Heart left ventricle (tissue), 16 donors: Measurements from ENCODE around the gene AIP. TPM values are rescaled to one million over a fixed set of nuclear protein-coding genes. Genes with fewer than 3 reads are reported as not detected.

Source experiments
- ATAC-seq, 4 donors: fragments of 200-7000 bp; cut with Tn5 transposase; one replicate each; pipeline ENCODE4 v1.9.1; 2020 to 2022; ENCODE audit warnings: moderate library complexity in 4 of 4, mild to moderate bottlenecking in 3 of 4, moderate number of reproducible peaks in 1 of 4
- DNase-seq, 5 donors: peaks; one replicate each; pipeline ENCODE4 v3.0.0-alpha.2; 2020
- H3K27ac ChIP-seq, 12 donors: fragments of 200-600 bp; sonication (generic) in 4 of 12; one replicate each; pipeline versions ENCODE4 v1.5.0 to v1.8.0; 2016 to 2022; ENCODE audit warnings: mild to moderate bottlenecking in 2 of 12
- H3K27me3 ChIP-seq, 9 donors: fragments of 200-600 bp; sonication (generic) in 2 of 9; one replicate each; pipeline versions ENCODE4 v1.5.1 to v1.8.0; 2016 to 2022; ENCODE audit warnings: mild to moderate bottlenecking in 3 of 9
- H3K36me3 ChIP-seq, 9 donors: fragments of 200-600 bp; sonication (generic) in 2 of 9; one replicate each; pipeline versions ENCODE4 v1.5.0 to v1.8.0; 2018 to 2022; ENCODE audit warnings: mild to moderate bottlenecking in 2 of 9
- H3K4me1 ChIP-seq, 12 donors: fragments of 200-600 bp; sonication (generic) in 4 of 12; one replicate each; pipeline versions ENCODE4 v1.5.0 to v1.8.0; 2016 to 2022; ENCODE audit warnings: mild to moderate bottlenecking in 3 of 12
- H3K4me3 ChIP-seq, 12 donors: fragments of 200-600 bp; sonication (generic) in 4 of 12; one replicate each; pipeline versions ENCODE4 v1.5.0 to v1.8.0; 2017 to 2022; ENCODE audit warnings: mild to moderate bottlenecking in 9 of 12, moderate library complexity in 4 of 12
- H3K9me3 ChIP-seq, 12 donors: fragments of 200-600 bp; sonication (generic) in 4 of 12; one replicate each; pipeline versions ENCODE4 v1.5.0 to v1.8.0; 2016 to 2022; ENCODE audit warnings: mild to moderate bottlenecking in 1 of 12
- CTCF ChIP-seq, 12 donors: fragments of 200-600 bp; sonication (generic) in 4 of 12; IDR thresholded peaks; one replicate each; pipeline versions ENCODE4 v1.5.0 to v1.8.0; 2018 to 2022; ENCODE audit warnings: antibody characterized with exemption in 12 of 12, mild to moderate bottlenecking in 5 of 12
- POLR2A ChIP-seq, 2 donors: fragments of 450-650 bp; IDR thresholded peaks; one replicate each; pipeline ENCODE4 v1.6.1; 2017; ENCODE audit warnings: antibody characterized with exemption in 2 of 2, mild to moderate bottlenecking in 2 of 2, moderate library complexity in 2 of 2
- WGBS, 4 donors: extraction: QIAGEN DNeasy Blood & Tissue Kit in 2 of 4; methylation state at CpG; one replicate each; pipeline versions ENCODE4 v1.1.5 to v1.1.7; 2013 to 2018; 5-methylcytosine and 5-hydroxymethylcytosine counted together
- intact Hi-C, 10 donors: fragments of 100-400 bp; cut with DNase I; formaldehyde crosslinking; loops; one replicate each; pipeline versions ENCODE4 v1.11.1 to v1.14.2; 2022
- polyA plus RNA-seq, 2 donors: library from polyadenylated mRNA; stranded (reverse); fragments of 200-250 nt; gene quantifications; one replicate each; pipeline ENCODE4 v1.2.3, GENCODE V29; 2013
- total RNA-seq, 9 donors: library from RNA; depleted of rRNA in 2 of 9; stranded (reverse); fragments of >200 nt in 2 of 9; fragmentation: NEBNext Ultra II Directional in 3 of 9; extraction: Animal tissue kit (Norgen Biotek cat#: 25700) in 3 of 9; gene quantifications; one replicate each; pipeline versions ENCODE4 v1.1.0 to v1.2.4, GENCODE V29; 2016 to 2023
- donor health status: ischemic (EF 13 %, LVEDD 7.1; RV severe dilation, severe dysfunction).
- donor health status: healthy with polysubstance abuse.
- donor health status: DM: no; HTN: yes; CAD: no.
- donor health status: DM: no; HTN: no; CAD: no.
- donor health status: ischemic (EF 25% LVEDD 6.9; RV normal size, moderate dysfunction).
- donor health status: ischemic (EF 25% LVEDD 5.7; RV mildly dilated, moderate dysfunction).
- donor health status: healthy.
- donor health status: DM: yes; HTN: yes; CAD: no.
- donor health status: ischemic (EF 35%, LVEDD 5.7; RV mildly dilated, moderate dysfunction).
- donor health status: nonischemic (EF 11% LVEDD 7.7; RV severe dilation, severe dysfunction).
- donor health status: DM: yes; HTN: yes; CAD: no.
- donor health status: PGD.
- donor health status: ischemic (EF 29% LVEDD 5.4; RV normal size, mild dysfunction).
- donor health status: nonischemic (EF 23%, LVEDD 6.1; RV moderate dilation, normal function).

The AIP gene
- total and polyA plus RNA-seq, 11 donors = 41.7 to 96.4 (median 57.9) TPM

GRCh38 chr11:67466962-67467771 is 15.7 kb upstream of the AIP start:
- Histone ChIP-seq H3K4me1 (peaks cover 0 to 48% (median 27%) of the 10 kb centered on the region in 12 donors), H3K36me3 (no peaks in the 10 kb centered on the region), H3K27ac (peak overlapping the region in 1 of 12 donors; percentile 89), H3K4me3 (peak overlapping the region in 1 of 12 donors; percentile 98), H3K9me3 (no peaks in the 10 kb centered on the region), H3K27me3 (no peaks in the 10 kb centered on the region)
- ATAC-seq = no peak
- no peak for DNase-seq
- WGBS, 4 donors = 73 to 82% (median 77%) methylated on average over 10 to 11 of the region's 11 CpGs
- no peak for TF ChIP-seq CTCF (IDR thresholded peaks at IDR 0.05)
- TF ChIP-seq POLR2A (IDR thresholded peaks at IDR 0.05) = no peak
- intact Hi-C loops = loop anchor here in 7 of 10 donors (5.0 to 10.0 kb wide), 3 partner anchors 40 to 65 kb away; partner anchors contain the start of genes PPP1CA (in 7 of the 7), TBC1D10C (in 7 of the 7), CDK2AP2 (in 1 of the 7) and PITPNM1 (in 1 of the 7)

GRCh38 chr11:67468056-67468455 is 14.8 kb upstream of the AIP start:
- Histone ChIP-seq H3K9me3 (no peaks in the 10 kb centered on the region), H3K4me1 (peaks cover 0 to 48% (median 27%) of the 10 kb centered on the region in 12 donors), H3K27me3 (no peaks in the 10 kb centered on the region), H3K36me3 (no peaks in the 10 kb centered on the region), H3K4me3 (peak overlapping the region in 11 of 12 donors; percentile 56 to 98 (median 85)), H3K27ac (peak overlapping the region in 9 of 12 donors; percentile 83 to 94 (median 90))
- DNase-seq (no peak), ATAC-seq (no peak)
- TF ChIP-seq CTCF (IDR thresholded peaks at IDR 0.05) (no peak), POLR2A (IDR thresholded peaks at IDR 0.05) (no peak)
- intact Hi-C loops = loop anchor here (2.0 to 10.0 kb wide), 8 partner anchors 25 to 67 kb away; partner anchors contain the start of genes PPP1CA (in 8 of the 10), TBC1D10C (in 7 of the 10), PITPNM1 (in 2 of the 10) and CDK2AP2 (in 1 of the 10)
- 21 to 40% (median 30%) methylated on average over 5 of the region's 5 CpGs for WGBS, 4 donors

- no peaks in the 10 kb centered on the region for H3K9me3 ChIP-seq
- H3K27me3 ChIP-seq = no peaks in the 10 kb centered on the region
- 2 to 8% (median 4%) methylated on average over 6 of the region's 6 CpGs for WGBS, 4 donors
- H3K4me3 ChIP-seq = peak overlapping the region; percentile 56 to 98 (median 85)
- TF ChIP-seq POLR2A (IDR thresholded peaks at IDR 0.05) = no peak
- no peak for TF ChIP-seq CTCF (IDR thresholded peaks at IDR 0.05)
- no peak for ATAC-seq
- intact Hi-C loops = loop anchor here (2.0 to 10.0 kb wide), 8 partner anchors 26 to 68 kb away; partner anchors contain the start of genes PPP1CA (in 8 of the 10), TBC1D10C (in 7 of the 10), PITPNM1 (in 2 of the 10) and CDK2AP2 (in 1 of the 10)
- peaks cover 0 to 47% (median 27%) of the 10 kb centered on the region in 12 donors for H3K4me1 ChIP-seq
- DNase-seq = no peak
- H3K27ac ChIP-seq = peak overlapping the region; percentile 72 to 94 (median 90)
- H3K36me3 ChIP-seq = no peaks in the 10 kb centered on the region
These were observed 14.4 kb upstream of the AIP start for GRCh38 chr11:67468456-67468758.
